ENCODE data around the gene SLC23A3. TPM values are rescaled to one million over a fixed set of nuclear protein-coding genes. Genes with fewer than 3 reads are reported as not detected.
A peak's percentile ranks its signal among the peaks of the same experiment; 100 is the strongest.

SLC23A3 gene
- total and polyA plus RNA-seq, 10 of the 15 experiments (the other 5 are each of a cell fraction or from before 2014, with no cell fraction given) = 0.07 to 1.0 (median 0.40) TPM; not detected in 1

DNA sequence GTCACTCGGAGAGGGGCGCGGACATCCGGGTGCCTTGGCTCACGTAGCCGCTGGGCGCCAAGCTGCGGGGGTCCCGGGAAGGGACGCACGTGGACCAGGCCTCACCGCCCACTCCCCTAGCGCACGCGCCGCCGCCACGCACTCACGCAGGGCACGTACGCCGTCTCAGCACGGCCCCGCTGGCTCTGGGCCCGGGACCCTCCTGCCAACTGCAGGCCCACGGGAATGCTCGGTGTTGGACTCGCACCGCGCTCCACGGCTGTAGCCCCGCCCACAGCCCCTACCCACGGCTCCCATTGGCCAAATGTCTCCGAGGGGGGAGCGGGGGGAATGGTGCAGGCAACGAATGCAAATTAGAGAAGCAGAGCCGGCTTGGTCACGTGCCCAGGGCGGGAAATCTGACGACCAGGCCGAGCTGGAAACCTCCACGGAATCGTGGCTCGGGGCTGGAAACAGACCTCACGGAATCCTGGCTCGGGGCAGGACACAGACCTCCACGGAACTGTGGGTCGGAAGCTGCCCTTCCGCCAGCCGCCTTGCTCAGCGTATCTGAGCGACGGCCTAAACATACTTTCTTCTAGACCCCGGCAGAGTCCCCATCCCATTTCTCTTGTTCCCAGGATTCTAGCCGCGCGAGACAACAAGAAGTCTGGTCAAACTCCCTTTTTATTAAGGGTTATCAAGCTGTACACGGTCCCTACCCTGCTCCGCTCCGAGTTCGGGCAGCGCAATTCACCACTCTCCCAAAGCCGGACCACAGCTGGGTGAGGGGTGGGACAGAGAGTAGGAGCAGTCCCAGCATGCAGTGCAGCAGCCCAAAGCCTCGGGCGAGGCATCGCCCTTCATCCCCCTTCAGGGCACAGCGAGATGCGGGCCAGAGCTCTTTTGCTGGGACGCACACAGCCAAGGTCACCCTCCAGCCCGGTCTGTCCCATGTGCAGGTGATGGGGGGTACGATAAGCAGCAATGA, 49.2 kb upstream of the SLC23A3 start, which contains the start of gene ABCB6 (continued):
- TF ChIP-seq, protein P1, sequence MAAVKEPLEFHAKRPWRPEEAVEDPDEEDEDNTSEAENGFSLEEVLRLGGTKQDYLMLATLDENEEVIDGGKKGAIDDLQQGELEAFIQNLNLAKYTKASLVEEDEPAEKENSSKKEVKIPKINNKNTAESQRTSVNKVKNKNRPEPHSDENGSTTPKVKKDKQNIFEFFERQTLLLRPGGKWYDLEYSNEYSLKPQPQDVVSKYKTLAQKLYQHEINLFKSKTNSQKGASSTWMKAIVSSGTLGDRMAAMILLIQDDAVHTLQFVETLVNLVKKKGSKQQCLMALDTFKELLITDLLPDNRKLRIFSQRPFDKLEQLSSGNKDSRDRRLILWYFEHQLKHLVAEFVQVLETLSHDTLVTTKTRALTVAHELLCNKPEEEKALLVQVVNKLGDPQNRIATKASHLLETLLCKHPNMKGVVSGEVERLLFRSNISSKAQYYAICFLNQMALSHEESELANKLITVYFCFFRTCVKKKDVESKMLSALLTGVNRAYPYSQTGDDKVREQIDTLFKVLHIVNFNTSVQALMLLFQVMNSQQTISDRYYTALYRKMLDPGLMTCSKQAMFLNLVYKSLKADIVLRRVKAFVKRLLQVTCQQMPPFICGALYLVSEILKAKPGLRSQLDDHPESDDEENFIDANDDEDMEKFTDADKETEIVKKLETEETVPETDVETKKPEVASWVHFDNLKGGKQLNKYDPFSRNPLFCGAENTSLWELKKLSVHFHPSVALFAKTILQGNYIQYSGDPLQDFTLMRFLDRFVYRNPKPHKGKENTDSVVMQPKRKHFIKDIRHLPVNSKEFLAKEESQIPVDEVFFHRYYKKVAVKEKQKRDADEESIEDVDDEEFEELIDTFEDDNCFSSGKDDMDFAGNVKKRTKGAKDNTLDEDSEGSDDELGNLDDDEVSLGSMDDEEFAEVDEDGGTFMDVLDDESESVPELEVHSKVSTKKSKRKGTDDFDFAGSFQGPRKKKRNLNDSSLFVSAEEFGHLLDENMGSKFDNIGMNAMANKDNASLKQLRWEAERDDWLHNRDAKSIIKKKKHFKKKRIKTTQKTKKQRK (IDR thresholded peaks at IDR 0.05; ENCODE audit: low read depth, low read length) = no peak
- TF ChIP-seq, protein P2, sequence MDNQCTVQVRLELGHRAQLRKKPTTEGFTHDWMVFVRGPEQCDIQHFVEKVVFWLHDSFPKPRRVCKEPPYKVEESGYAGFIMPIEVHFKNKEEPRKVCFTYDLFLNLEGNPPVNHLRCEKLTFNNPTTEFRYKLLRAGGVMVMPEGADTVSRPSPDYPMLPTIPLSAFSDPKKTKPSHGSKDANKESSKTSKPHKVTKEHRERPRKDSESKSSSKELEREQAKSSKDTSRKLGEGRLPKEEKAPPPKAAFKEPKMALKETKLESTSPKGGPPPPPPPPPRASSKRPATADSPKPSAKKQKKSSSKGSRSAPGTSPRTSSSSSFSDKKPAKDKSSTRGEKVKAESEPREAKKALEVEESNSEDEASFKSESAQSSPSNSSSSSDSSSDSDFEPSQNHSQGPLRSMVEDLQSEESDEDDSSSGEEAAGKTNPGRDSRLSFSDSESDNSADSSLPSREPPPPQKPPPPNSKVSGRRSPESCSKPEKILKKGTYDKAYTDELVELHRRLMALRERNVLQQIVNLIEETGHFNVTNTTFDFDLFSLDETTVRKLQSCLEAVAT (IDR thresholded peaks at IDR 0.05) = 0 out of 2 replicates have a peak, but pooled peaks have one; percentile 15
- TF ChIP-seq, protein P3, sequence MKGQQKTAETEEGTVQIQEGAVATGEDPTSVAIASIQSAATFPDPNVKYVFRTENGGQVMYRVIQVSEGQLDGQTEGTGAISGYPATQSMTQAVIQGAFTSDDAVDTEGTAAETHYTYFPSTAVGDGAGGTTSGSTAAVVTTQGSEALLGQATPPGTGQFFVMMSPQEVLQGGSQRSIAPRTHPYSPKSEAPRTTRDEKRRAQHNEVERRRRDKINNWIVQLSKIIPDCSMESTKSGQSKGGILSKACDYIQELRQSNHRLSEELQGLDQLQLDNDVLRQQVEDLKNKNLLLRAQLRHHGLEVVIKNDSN (IDR thresholded peaks at IDR 0.05; ENCODE audit: borderline replicate concordance, extremely low read length, insufficient read depth, low read depth, low read length) = peak; percentile 95
- TF ChIP-seq, protein P4, sequence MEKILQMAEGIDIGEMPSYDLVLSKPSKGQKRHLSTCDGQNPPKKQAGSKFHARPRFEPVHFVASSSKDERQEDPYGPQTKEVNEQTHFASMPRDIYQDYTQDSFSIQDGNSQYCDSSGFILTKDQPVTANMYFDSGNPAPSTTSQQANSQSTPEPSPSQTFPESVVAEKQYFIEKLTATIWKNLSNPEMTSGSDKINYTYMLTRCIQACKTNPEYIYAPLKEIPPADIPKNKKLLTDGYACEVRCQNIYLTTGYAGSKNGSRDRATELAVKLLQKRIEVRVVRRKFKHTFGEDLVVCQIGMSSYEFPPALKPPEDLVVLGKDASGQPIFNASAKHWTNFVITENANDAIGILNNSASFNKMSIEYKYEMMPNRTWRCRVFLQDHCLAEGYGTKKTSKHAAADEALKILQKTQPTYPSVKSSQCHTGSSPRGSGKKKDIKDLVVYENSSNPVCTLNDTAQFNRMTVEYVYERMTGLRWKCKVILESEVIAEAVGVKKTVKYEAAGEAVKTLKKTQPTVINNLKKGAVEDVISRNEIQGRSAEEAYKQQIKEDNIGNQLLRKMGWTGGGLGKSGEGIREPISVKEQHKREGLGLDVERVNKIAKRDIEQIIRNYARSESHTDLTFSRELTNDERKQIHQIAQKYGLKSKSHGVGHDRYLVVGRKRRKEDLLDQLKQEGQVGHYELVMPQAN (conservative IDR thresholded peaks at IDR 0.05) = peak; percentile 23; the same call in 1 of the 2 replicates
- TF ChIP-seq BMI1 (IDR thresholded peaks at IDR 0.05; ENCODE audit: borderline replicate concordance) (no peak), ATF7 (IDR thresholded peaks at IDR 0.05; ENCODE audit: low read depth) (no peak), PAX8 (IDR thresholded peaks at IDR 0.05) (no peak), CHD2 (IDR thresholded peaks at IDR 0.05; ENCODE audit: borderline replicate concordance, low read depth, low read length) (0 out of 2 replicates have a peak, but pooled peaks have one; percentile 38), ZZZ3 (IDR thresholded peaks at IDR 0.05; ENCODE audit: control insufficient read depth, insufficient read length, low read depth) (no peak)
- TF ChIP-seq, protein P5, sequence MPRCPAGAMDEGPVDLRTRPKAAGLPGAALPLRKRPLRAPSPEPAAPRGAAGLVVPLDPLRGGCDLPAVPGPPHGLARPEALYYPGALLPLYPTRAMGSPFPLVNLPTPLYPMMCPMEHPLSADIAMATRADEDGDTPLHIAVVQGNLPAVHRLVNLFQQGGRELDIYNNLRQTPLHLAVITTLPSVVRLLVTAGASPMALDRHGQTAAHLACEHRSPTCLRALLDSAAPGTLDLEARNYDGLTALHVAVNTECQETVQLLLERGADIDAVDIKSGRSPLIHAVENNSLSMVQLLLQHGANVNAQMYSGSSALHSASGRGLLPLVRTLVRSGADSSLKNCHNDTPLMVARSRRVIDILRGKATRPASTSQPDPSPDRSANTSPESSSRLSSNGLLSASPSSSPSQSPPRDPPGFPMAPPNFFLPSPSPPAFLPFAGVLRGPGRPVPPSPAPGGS (IDR thresholded peaks at IDR 0.05; ENCODE audit: borderline replicate concordance, insufficient read depth, low read depth, low read length, poor library complexity, severe bottlenecking) = no peak
- TF ChIP-seq, protein P6, sequence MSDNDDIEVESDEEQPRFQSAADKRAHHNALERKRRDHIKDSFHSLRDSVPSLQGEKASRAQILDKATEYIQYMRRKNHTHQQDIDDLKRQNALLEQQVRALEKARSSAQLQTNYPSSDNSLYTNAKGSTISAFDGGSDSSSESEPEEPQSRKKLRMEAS (IDR thresholded peaks at IDR 0.05; ENCODE audit: low read depth, low read length) = peak; percentile 89
- TF ChIP-seq, protein P7, sequence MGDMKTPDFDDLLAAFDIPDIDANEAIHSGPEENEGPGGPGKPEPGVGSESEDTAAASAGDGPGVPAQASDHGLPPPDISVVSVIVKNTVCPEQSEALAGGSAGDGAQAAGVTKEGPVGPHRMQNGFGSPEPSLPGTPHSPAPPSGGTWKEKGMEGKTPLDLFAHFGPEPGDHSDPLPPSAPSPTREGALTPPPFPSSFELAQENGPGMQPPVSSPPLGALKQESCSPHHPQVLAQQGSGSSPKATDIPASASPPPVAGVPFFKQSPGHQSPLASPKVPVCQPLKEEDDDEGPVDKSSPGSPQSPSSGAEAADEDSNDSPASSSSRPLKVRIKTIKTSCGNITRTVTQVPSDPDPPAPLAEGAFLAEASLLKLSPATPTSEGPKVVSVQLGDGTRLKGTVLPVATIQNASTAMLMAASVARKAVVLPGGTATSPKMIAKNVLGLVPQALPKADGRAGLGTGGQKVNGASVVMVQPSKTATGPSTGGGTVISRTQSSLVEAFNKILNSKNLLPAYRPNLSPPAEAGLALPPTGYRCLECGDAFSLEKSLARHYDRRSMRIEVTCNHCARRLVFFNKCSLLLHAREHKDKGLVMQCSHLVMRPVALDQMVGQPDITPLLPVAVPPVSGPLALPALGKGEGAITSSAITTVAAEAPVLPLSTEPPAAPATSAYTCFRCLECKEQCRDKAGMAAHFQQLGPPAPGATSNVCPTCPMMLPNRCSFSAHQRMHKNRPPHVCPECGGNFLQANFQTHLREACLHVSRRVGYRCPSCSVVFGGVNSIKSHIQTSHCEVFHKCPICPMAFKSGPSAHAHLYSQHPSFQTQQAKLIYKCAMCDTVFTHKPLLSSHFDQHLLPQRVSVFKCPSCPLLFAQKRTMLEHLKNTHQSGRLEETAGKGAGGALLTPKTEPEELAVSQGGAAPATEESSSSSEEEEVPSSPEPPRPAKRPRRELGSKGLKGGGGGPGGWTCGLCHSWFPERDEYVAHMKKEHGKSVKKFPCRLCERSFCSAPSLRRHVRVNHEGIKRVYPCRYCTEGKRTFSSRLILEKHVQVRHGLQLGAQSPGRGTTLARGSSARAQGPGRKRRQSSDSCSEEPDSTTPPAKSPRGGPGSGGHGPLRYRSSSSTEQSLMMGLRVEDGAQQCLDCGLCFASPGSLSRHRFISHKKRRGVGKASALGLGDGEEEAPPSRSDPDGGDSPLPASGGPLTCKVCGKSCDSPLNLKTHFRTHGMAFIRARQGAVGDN (IDR thresholded peaks at IDR 0.05) = peak; percentile 89
